Renal cortex interstitium (tissue), 11 donors: Measurements from ENCODE around the gene SYNGR3. TPM values are rescaled to one million over a fixed set of nuclear protein-coding genes. Genes with fewer than 3 reads are reported as not detected.
"Not testable (repeated sequence)": the region's sequence is repeated elsewhere in the genome, so short reads cannot be mapped to it uniquely, and the experiment has no call there.

ENCODE experiments used
- DNase-seq, 11 donors: peaks; one replicate each; pipeline ENCODE4 v3.0.0-alpha.2; 2013; ENCODE audit warnings: low read depth in 9 of 11, low spot score in 4 of 11; ENCODE audit errors: extremely low read depth in 1 of 11
- polyA plus RNA-seq, 3 donors: library from polyadenylated mRNA; unstranded; fragments of 120-200 nt; gene quantifications; one replicate each; pipeline ENCODE4 v1.2.1, GENCODE V29; 2013; ENCODE audit not compliant: insufficient read length in 3 of 3

SYNGR3 gene
- polyA plus RNA-seq, 3 donors = 1.6 to 2.6 (median 1.9) TPM

- DNase-seq = no peak
These were observed 13.6 kb downstream of the SYNGR3 start for GRCh38 chr16:2003231-2003826.

GRCh38 chr16:2003827-2004641 lies 14.3 kb downstream of the SYNGR3 start:
- DNase-seq = peak in 8 of 11 donors; percentile 68 to 89 (median 78)

GRCh38 chr16:2004795-2005517 lies 15.2 kb downstream of the SYNGR3 start:
- no peak for DNase-seq

- DNase-seq = no peak
These were observed 15.9 kb downstream of the SYNGR3 start for GRCh38 chr16:2005646-2006045.

- DNase-seq = no peak
These were observed 16.5 kb downstream of the SYNGR3 start for GRCh38 chr16:2006317-2006716.

GRCh38 chr16:2007081-2007836 lies 17.5 kb downstream of the SYNGR3 start:
- no peak for DNase-seq

- DNase-seq = no peak
These were observed 18.3 kb downstream of the SYNGR3 start for GRCh38 chr16:2008009-2008526.

- no peak for DNase-seq
These were observed 18.9 kb downstream of the SYNGR3 start for GRCh38 chr16:2008631-2009163.

GRCh38 chr16:2009164-2009711 lies 19.5 kb downstream of the SYNGR3 start:
- DNase-seq = no peak

GRCh38 chr16:2009791-2010510 lies 20.2 kb downstream of the SYNGR3 start, which contains the start of gene ZNF598:
Gene ZNF598, minus strand, starts transcription at chr16:2009821.
- DNase-seq = peak in 5 of 11 donors; percentile 73 to 84 (median 82)

GRCh38 chr16:2011726-2012125 lies 22.0 kb downstream of the SYNGR3 start:
- DNase-seq = not testable (repeated sequence)

- no peak for DNase-seq
These were observed 23.8 kb downstream of the SYNGR3 start for GRCh38 chr16:2013527-2013926.

- no peak for DNase-seq
These were observed 25.6 kb downstream of the SYNGR3 start for GRCh38 chr16:2015117-2015946.

GRCh38 chr16:2015947-2016208 lies 26.1 kb downstream of the SYNGR3 start:
- DNase-seq = no peak

GRCh38 chr16:2016407-2016922 lies 26.7 kb downstream of the SYNGR3 start:
- no peak for DNase-seq

- no peak for DNase-seq
These were observed 29.7 kb downstream of the SYNGR3 start, which contains the start of gene NPW for GRCh38 chr16:2019518-2019920. Gene NPW, plus strand, starts transcription at chr16:2019785.
